H1 (cell line): ENCODE data around the gene PDE1A. TPM values are rescaled to one million over a fixed set of nuclear protein-coding genes. Genes with fewer than 3 reads are reported as not detected.

Source experiments
- CTCF ChIA-PET: fragments of 300-600 bp; sonication (Branson Sonifier 250); formaldehyde crosslinking; loops from one replicate; lab custom pipeline; 2021; ENCODE audit not compliant: partially characterized antibody; lab: Charles Lee
- POLR2A ChIA-PET: fragments of 300-600 bp; sonication (Branson Sonifier 250); formaldehyde crosslinking; loops from one replicate; lab custom pipeline; 2021; ENCODE audit warnings: inconsistent platforms; ENCODE audit not compliant: partially characterized antibody; lab: Charles Lee
- DNase-seq, 2 experiments: peaks; one replicate each; pipeline versions ENCODE4 v3.0.0 to v3.0.0-alpha.2; 2010 to 2022; ENCODE audit warnings: low spot score in 2 of 2, low read depth in 1 of 2, mixed read lengths in 1 of 2
- FAIRE-seq: peaks from 2 replicates; lab custom pipeline; 2011; peaks lifted over from hg19 to GRCh38; lab: Jason Lieb, UNC
- H2AFZ ChIP-seq: 2 replicates; pipeline ENCODE4 v1.8.1; 2012; ENCODE audit warnings: low read length, inconsistent platforms
- H2AK5ac ChIP-seq: 2 replicates; pipeline ENCODE4 v1.6.1; 2013; ENCODE audit warnings: low read depth, low read length
- H2BK120ac ChIP-seq: replicated peaks from 2 replicates; pipeline ENCODE3; 2013; ENCODE audit warnings: low read depth, low read length, inconsistent platforms
- H2BK12ac ChIP-seq: 2 replicates; pipeline ENCODE4 v1.6.1; 2013; ENCODE audit warnings: low read depth, low read length
- H2BK15ac ChIP-seq: 2 replicates; pipeline ENCODE4 v1.6.1; 2013; ENCODE audit warnings: low read length
- H2BK20ac ChIP-seq: 2 replicates; pipeline ENCODE4 v1.6.1; 2013; ENCODE audit warnings: low read length
- H2BK5ac ChIP-seq: 2 replicates; pipeline ENCODE4 v1.6.1; 2013; ENCODE audit warnings: low read depth, low read length
- H3K14ac ChIP-seq: 2 replicates; pipeline ENCODE4 v1.6.1; 2013; ENCODE audit warnings: inconsistent platforms; ENCODE audit not compliant: insufficient read length
- H3K18ac ChIP-seq: 2 replicates; pipeline ENCODE4 v1.6.1; 2013; ENCODE audit warnings: low read length; ENCODE audit errors: extremely low read depth
- H3K23ac ChIP-seq: 2 replicates; pipeline ENCODE4 v1.6.1; 2013; ENCODE audit warnings: inconsistent platforms; ENCODE audit not compliant: insufficient read length
- H3K23me2 ChIP-seq: 2 replicates; pipeline ENCODE4 v1.6.1; 2013; ENCODE audit warnings: low read depth, low read length
- H3K27ac ChIP-seq: 2 replicates; pipeline ENCODE4 v1.6.1; 2011; ENCODE audit warnings: low read depth, low read length, inconsistent platforms
- H3K27me3 ChIP-seq, 4 experiments: replicated peaks in 1 of 4; 1 replicate in 1 of 4; 2 replicates in 3 of 4; pipeline versions ENCODE4 v1.6.1 to v1.8.1; 2011 to 2013; ENCODE audit warnings: low read length in 3 of 4, mild to moderate bottlenecking in 3 of 4, inconsistent platforms in 2 of 4, mixed read lengths in 2 of 4, moderate library complexity in 1 of 4; ENCODE audit not compliant: control insufficient read depth in 3 of 4, insufficient read depth in 3 of 4; ENCODE audit errors: extremely low read depth in 1 of 4
- H3K36me3 ChIP-seq, 4 experiments: 2 replicates each; pipeline versions ENCODE4 v1.6.1 to v1.8.1; 2011 to 2013; ENCODE audit warnings: mild to moderate bottlenecking in 4 of 4, low read length in 3 of 4, moderate library complexity in 2 of 4, control low read depth in 1 of 4, inconsistent platforms in 1 of 4; ENCODE audit not compliant: insufficient read depth in 4 of 4, control insufficient read depth in 2 of 4
- H3K4ac ChIP-seq: replicated peaks from 2 replicates; pipeline ENCODE3; 2013; ENCODE audit warnings: low read length, low read depth, mixed read lengths, inconsistent platforms; ENCODE audit not compliant: insufficient read length
- H3K4me1 ChIP-seq, 4 experiments: replicated peaks in 1 of 4; 1 replicate in 1 of 4; 2 replicates in 3 of 4; pipeline versions ENCODE4 v1.6.1 to v1.8.1; 2011 to 2013; ENCODE audit warnings: low read length in 3 of 4, inconsistent platforms in 2 of 4, mixed read lengths in 1 of 4; ENCODE audit not compliant: insufficient read depth in 4 of 4, control insufficient read depth in 3 of 4
- H3K4me2 ChIP-seq, 2 experiments: 2 replicates each; pipeline versions ENCODE4 v1.6.1 to v1.8.1; 2011 to 2013; ENCODE audit warnings: low read depth in 2 of 2, low read length in 2 of 2, control low read depth in 1 of 2, inconsistent platforms in 1 of 2, mild to moderate bottlenecking in 1 of 2; ENCODE audit not compliant: insufficient read depth in 1 of 2
- H3K4me3 ChIP-seq, 4 experiments: fragments of 200-600, 300-600 bp in 1 of 4; sonication (generic), shearing (Covaris generic), sonication (Bioruptor Twin) in 1 of 4; 2 replicates each; pipeline versions ENCODE4 v1.5.1 to v1.8.1; 2011 to 2016; ENCODE audit warnings: low read length in 4 of 4, low read depth in 3 of 4, control low read depth in 2 of 4, inconsistent platforms in 2 of 4, mild to moderate bottlenecking in 2 of 4, mixed read lengths in 1 of 4, moderate library complexity in 1 of 4; ENCODE audit not compliant: insufficient read depth in 2 of 4; ENCODE audit errors: extremely low read depth in 1 of 4
- H3K56ac ChIP-seq: replicated peaks from 2 replicates; pipeline ENCODE3; 2013; ENCODE audit warnings: low read depth, mild to moderate bottlenecking, mixed read lengths, low read length, inconsistent platforms; ENCODE audit not compliant: insufficient read length
- H3K79me1 ChIP-seq: 2 replicates; pipeline ENCODE4 v1.6.1; 2013; ENCODE audit warnings: low read depth, low read length, control low read depth
- H3K79me2 ChIP-seq, 2 experiments: 2 replicates each; pipeline versions ENCODE4 v1.6.1 to v1.8.1; 2012 to 2013; ENCODE audit warnings: low read length in 2 of 2, mild to moderate bottlenecking in 2 of 2, inconsistent platforms in 1 of 2; ENCODE audit not compliant: insufficient read depth in 2 of 2, control insufficient read depth in 1 of 2
- H3K9ac ChIP-seq, 4 experiments: replicated peaks in 1 of 4; 1 replicate in 1 of 4; 2 replicates in 3 of 4; pipeline versions ENCODE4 v1.6.1 to v1.8.1; 2011 to 2013; ENCODE audit warnings: low read depth in 3 of 4, low read length in 3 of 4, control low read depth in 2 of 4, mild to moderate bottlenecking in 2 of 4, moderate library complexity in 2 of 4, inconsistent platforms in 1 of 4; ENCODE audit errors: extremely low read depth in 1 of 4
- H3K9me3 ChIP-seq, 2 experiments: 2 replicates each; pipeline versions ENCODE4 v1.6.1 to v1.8.1; 2012 to 2013; ENCODE audit warnings: mild to moderate bottlenecking in 2 of 2, moderate library complexity in 2 of 2, control low read depth in 1 of 2, inconsistent platforms in 1 of 2, low read depth in 1 of 2, low read length in 1 of 2, mixed read lengths in 1 of 2; ENCODE audit not compliant: insufficient read depth in 2 of 2
- H4K20me1 ChIP-seq, 2 experiments: replicated peaks in 1 of 2; 2 replicates each; pipeline versions ENCODE3 to v1.8.1; 2011 to 2013; ENCODE audit warnings: inconsistent platforms in 2 of 2, low read length in 2 of 2, mild to moderate bottlenecking in 1 of 2; ENCODE audit not compliant: insufficient read depth in 2 of 2, control insufficient read depth in 1 of 2
- H4K5ac ChIP-seq: 2 replicates; pipeline ENCODE4 v1.6.1; 2013; ENCODE audit warnings: low read length, low read depth, mixed read lengths, inconsistent platforms; ENCODE audit not compliant: insufficient read length
- H4K8ac ChIP-seq: 2 replicates; pipeline ENCODE4 v1.8.0; 2013; ENCODE audit warnings: mild to moderate bottlenecking, moderate library complexity, low read length, inconsistent platforms; ENCODE audit not compliant: insufficient read depth; ENCODE audit errors: extremely low read depth
- H4K91ac ChIP-seq: replicated peaks from 2 replicates; pipeline ENCODE3; 2013; ENCODE audit warnings: low read length, mixed read lengths, inconsistent platforms; ENCODE audit not compliant: insufficient read length
- ASH2L ChIP-seq: fragments of 200-600, 300-600 bp; sonication (generic); IDR thresholded peaks from one replicate; pipeline ENCODE4 v1.7.1; 2017; ENCODE audit warnings: low read length
- FOSL1 ChIP-seq: IDR thresholded peaks from 2 replicates; pipeline ENCODE4 v1.6.1; 2011; ENCODE audit warnings: mild to moderate bottlenecking, low read depth, low read length, moderate library complexity; ENCODE audit not compliant: insufficient read depth
- SIX5 ChIP-seq: IDR thresholded peaks from 2 replicates; pipeline ENCODE4 v1.6.1; 2011; ENCODE audit warnings: mild to moderate bottlenecking, low read depth, low read length
- WGBS, 2 experiments: shearing (Covaris generic) in 1 of 2; methylation state at CpG; one replicate each; pipeline versions ENCODE4 v1.1.6 to v1.1.7; 2013 to 2015; ENCODE audit warnings: low lambda C conversion rate in 2 of 2, mixed read lengths in 2 of 2, inconsistent platforms in 1 of 2, low coverage in 1 of 2, missing lambda C conversion rate in 1 of 2; ENCODE audit not compliant: insufficient replicate concordance in 2 of 2, insufficient coverage in 1 of 2, insufficient read length in 1 of 2; ENCODE audit errors: extremely low coverage in 1 of 2, missing lambda C conversion rate in 1 of 2; 5-methylcytosine and 5-hydroxymethylcytosine counted together
- polyA plus RNA-seq, 7 experiments: library from polyadenylated mRNA; depleted of rRNA in 3 of 7; stranded (reverse) in 5 of 7; unstranded in 2 of 7; fragments of >200 nt in 5 of 7; fragments of 200-250 nt in 2 of 7; gene quantifications; 1 replicate in 5 of 7; 2 replicates in 1 of 7; 4 replicates in 1 of 7; pipeline versions ENCODE4 v1.2.1 to v1.2.3, GENCODE V29; 2011 to 2013; ENCODE audit warnings: missing spikeins in 2 of 7, mixed read lengths in 2 of 7
- total RNA-seq: library from RNA; stranded (reverse); fragmentation: NEBNext Ultra II Directional; extraction: Animal tissue kit (Norgen Biotek cat#: 25700); gene quantifications from 2 replicates; pipeline ENCODE4 v1.2.1, GENCODE V29; 2021

Gene PDE1A
- total and polyA plus RNA-seq, 2 of the 8 experiments (the other 6 are each of a cell fraction or from before 2014, with no cell fraction given) = 0.34 TPM; not detected in 1

GRCh38 chr2:182447863-182448262 lies 21.0 kb upstream of the PDE1A start:
- no peak overlapping the region for H3K23ac ChIP-seq
- no peaks in the 10 kb centered on the region for H3K9me3 ChIP-seq
- no peak overlapping the region for H2BK15ac ChIP-seq
- no peaks in the 10 kb centered on the region for H3K79me2 ChIP-seq
- no peak overlapping the region for H3K18ac ChIP-seq
- no peak overlapping the region for H2BK120ac ChIP-seq
- no peak for DNase-seq
- H3K79me1 ChIP-seq = no peaks in the 10 kb centered on the region
- no peak overlapping the region for H4K91ac ChIP-seq
- H3K14ac ChIP-seq = no peak overlapping the region
- no peak overlapping the region for H3K4me3 ChIP-seq
- H3K27me3 ChIP-seq = no peaks in the 10 kb centered on the region
- H3K4me1 ChIP-seq = no peaks in the 10 kb centered on the region
- no peak overlapping the region for H3K27ac ChIP-seq
- H4K5ac ChIP-seq = no peak overlapping the region
- H3K4me2 ChIP-seq = no peak overlapping the region
- no peak overlapping the region for H3K9ac ChIP-seq
- CTCF ChIA-PET = no interaction called here
- no peaks in the 10 kb centered on the region for H4K20me1 ChIP-seq
- H4K8ac ChIP-seq = no peak overlapping the region
- no peak overlapping the region for H3K56ac ChIP-seq
- no peak overlapping the region for H3K4ac ChIP-seq
- FAIRE-seq = no peak
- no peaks in the 10 kb centered on the region; the same call in 1 of the 2 replicates for H3K23me2 ChIP-seq
- H2BK12ac ChIP-seq = no peak overlapping the region
- no peak overlapping the region for H2AFZ ChIP-seq
- no peak overlapping the region for H2AK5ac ChIP-seq
- no peak overlapping the region for H2BK5ac ChIP-seq
- POLR2A ChIA-PET = no interaction called here
- H3K36me3 ChIP-seq = no peaks in the 10 kb centered on the region
- 63% methylated on average over 2 of the region's 2 CpGs; no CpG with 5 or more reads in 1 of the 2 experiments for WGBS, 2 experiments
- TF ChIP-seq FOSL1 = no peak
- no peak for TF ChIP-seq ASH2L
- TF ChIP-seq SIX5 = no peak
- TF ChIP-seq, all 59 proteins: peak for 0
- no peak overlapping the region for H2BK20ac ChIP-seq
